Measurements from ENCODE around the gene MSL3B.

DNA sequence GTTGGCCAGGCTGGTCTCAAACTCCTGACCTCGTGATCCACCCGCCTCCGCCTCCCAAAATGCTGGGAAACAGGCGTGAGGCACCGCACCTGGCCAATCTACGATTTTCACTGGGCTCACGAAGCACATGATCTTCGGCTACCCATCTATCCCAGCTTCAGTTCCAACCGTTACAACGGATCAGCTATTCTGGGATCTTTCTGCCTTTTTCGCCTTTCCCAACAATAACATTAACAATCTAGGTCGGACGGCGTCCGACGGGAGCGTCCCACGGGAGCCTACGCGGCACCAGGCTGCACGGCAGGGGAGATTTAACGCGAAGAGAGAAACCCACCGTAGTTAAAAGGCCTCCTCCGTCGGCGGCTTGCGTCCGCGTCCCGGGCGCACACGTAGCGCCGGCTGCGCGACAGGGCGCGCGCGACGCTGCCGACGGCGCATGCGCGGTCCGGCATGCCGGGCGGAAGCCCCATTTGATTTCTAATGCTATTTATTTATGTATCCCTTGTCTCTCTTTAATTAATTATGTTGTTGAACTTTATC lies at the start of gene MSL3B:
- TF ChIP-seq, protein P1, sequence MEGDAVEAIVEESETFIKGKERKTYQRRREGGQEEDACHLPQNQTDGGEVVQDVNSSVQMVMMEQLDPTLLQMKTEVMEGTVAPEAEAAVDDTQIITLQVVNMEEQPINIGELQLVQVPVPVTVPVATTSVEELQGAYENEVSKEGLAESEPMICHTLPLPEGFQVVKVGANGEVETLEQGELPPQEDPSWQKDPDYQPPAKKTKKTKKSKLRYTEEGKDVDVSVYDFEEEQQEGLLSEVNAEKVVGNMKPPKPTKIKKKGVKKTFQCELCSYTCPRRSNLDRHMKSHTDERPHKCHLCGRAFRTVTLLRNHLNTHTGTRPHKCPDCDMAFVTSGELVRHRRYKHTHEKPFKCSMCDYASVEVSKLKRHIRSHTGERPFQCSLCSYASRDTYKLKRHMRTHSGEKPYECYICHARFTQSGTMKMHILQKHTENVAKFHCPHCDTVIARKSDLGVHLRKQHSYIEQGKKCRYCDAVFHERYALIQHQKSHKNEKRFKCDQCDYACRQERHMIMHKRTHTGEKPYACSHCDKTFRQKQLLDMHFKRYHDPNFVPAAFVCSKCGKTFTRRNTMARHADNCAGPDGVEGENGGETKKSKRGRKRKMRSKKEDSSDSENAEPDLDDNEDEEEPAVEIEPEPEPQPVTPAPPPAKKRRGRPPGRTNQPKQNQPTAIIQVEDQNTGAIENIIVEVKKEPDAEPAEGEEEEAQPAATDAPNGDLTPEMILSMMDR (conservative IDR thresholded peaks at IDR 0.05 in 1 of 2, IDR thresholded peaks at IDR 0.05 in 1 of 2; ENCODE audit: extremely low read depth in 1 of 2, insufficient read depth in 1 of 2, low read depth in 1 of 2, low read length in 2 of 2): no peak
- no peak for TF ChIP-seq EZH2 (IDR thresholded peaks at IDR 0.05; ENCODE audit: borderline replicate concordance, low read length)

Data from mammary epithelial cell (primary cell).